Measurements from ENCODE around the gene DNTT.

The DNTT gene

DNA sequence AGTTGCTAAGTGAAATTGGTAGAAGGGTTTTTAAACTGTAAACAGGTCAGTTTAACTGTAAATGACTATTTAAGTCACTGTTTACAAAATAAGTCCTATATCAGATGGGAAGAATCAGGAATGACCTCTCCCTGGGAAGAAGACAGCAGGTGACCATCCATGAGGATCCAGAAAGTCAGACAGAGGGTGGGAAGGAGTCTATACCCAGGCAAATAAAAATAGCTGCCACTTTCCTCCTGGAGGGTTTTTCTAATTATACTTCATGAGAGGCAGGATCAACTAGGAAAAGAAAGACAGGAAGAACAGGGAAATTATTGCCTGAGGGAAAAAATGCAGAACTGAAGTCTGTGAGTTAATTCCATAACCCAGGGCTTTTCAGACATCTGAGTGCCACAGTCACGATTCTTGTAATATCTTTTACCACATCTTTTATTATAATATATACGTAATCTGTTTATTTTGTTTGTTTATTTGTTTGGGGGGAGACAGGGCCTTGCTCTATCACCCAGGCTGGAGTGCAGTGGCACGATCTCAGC is 7.0 kb downstream of the DNTT start:
- DNase-seq, result no peak

DNA sequence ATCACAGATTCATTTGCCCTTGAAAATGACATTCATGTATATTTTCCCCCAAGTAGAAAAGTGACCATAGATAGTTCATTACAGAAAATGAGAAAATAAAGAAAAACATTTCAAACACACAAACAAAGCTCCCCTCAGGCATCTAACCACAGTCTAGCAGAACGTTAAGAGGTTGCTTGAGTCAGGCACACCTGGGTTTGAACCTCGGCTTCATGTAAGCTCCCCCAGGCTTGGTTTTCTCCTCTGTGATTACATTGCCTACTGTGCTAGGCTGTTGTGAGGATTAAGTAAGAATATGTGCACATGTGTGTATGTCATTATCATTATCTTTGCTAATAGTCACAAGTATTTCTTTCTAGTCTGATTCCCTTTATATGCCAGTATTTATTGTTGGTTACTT is 9.1 kb downstream of the DNTT start:
- DNase-seq, result no peak

DNA sequence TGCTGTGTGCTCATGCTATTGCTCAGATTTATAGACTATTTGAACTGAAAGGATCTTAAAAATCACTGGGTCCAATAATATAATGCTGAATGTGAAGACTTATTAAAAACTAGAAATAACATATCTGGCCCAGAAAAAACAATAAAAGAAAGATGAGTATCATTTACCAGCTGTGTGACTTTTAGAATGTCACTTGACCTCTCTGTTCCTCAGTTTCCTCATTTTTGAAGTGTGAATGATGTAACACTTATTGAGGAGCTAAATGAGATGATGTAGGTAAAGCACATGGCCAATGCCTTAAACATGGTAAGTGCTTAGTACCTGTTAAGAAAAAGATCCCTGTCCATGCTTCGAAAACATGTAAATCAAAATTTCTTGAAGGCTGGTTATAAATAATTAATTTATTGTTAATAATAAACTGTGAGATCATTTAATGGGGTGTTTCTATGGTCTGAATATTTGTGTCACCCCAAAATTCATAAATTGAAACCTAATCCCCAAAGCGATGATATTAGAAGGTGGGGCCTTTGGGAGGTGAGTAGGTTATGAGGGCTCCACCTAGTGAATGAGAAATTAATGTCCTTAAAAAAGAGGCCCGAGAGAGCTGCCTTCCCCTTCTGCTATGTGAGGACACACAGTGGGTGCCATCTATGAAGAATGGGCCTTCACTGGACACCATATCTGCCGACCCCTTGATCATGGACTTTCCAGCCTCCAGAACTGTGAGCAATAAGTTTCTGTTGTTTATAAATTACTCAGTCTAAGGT is 13.0 kb downstream of the DNTT start:
- DNase-seq, result no peak

DNA sequence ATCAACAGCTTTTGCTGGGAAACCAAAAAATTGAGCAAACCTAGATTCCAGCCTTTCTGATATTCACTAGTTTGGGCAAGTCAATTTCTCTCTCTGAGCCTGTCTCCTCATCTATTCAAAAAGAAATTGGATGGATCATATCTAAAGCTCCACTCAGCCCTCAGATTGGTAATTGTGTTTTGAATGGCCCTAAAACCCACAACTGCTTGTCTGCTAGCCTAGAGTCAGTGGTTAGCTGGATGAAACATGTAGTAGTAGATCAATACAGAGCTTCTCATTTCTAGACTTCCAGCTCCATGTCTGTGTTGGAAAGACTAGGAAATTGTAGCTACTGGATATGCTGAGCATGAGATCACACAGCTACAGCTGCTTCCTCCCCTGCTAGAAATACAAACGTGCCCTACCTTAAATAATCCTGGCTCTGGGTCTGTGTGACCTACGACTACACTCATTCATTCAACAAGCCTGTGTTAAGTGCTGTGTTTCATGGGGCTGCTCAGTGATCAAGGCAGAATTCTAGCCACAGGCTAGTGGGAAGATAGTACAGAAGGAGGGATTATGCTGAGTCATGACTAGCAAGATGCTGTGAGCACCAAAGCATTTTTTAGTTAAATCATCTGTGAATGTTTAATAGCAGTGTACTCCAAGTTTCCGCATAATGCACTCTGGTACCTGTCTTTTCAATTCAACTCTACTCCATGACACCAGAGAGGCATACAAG is 15.7 kb downstream of the DNTT start:
- DNase-seq, result no peak

DNA sequence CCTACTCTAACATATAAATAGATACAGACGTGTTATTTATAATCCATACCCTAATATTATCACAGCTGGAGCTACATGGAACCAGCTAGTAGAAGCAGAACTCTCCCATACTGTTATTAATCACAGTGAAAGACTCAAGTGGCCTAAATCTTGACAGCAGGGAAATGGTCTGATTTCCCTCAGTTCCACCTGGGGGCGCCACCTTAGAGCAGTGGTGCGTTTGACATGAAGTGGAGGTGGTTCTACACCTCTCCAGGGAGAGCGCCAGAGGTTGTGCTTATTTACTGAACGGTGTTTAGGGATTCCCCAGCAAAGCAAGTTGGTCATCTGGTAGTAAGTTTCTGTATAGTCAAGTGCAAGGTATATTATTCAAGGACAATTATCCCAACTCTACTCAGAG is 17.6 kb downstream of the DNTT start:
- no peak for DNase-seq

DNA sequence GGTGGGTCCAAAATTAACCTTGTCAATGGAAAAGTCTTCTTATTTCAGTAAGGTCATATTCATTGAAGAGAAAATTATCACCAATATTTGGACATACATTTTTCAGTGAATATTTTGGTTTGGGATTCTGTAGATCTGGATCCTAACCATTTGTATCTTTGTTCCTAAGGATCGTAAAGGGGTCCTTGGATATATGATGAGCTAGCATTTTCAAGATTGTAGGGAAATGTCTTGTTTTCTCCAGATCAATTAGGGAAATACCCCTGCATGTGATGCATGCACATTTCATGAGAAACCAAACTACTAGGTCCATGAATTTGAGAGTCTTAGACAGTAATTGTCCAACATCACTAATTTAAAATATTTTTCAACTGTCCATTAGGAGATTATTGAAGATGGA is 18.0 kb downstream of the DNTT start:
- DNase-seq, result no peak

DNA sequence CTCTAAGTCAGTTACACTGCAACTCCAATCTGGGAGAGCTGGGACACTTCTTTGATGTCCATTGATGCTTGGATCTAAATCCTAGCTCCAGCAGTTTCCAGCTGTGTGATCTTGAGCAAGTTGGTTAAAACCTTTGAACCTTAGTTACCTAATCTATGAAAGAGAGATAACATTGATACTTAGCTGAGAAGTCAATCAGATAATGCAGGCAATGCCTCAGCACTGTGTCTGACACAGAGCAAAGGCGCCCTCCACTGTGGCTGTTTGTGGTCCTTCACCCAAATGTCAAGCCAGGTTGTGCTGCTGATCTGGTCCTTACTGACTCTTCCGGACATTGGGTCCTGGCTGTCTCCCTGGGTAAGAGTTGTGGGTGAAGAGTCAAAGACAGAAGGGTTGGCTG is 20.2 kb downstream of the DNTT start:
- no peak for DNase-seq

DNA sequence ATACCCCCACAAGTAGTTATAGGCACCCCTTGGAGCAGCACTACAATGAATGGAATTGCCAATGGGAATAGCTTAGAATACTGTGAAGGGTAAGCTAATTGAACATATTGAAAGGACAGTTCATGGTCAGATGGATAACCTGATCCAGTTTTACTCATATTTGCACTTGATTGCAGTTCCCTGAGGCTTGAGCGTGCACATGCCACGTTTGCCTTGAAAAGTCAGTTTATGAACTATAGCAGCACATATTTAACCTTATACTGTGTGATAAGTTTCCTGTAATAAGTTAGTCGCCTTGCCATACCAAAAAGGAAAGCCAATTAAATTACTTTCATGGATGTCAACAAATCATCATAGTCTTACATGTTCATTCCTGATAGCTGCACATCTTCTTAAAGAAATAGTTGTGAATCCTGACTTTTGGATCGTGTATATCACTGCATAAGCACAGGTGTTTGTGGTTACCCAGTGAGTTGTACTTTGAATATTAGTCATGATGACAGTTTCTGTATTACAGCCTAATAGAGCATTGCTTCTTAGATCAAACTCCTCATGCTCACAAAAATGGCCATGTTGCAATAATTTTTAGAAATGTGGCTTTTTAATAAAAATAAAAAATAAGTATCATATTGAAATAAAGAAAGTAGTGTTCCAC is 21.6 kb downstream of the DNTT start:
- no peak for DNase-seq

DNA sequence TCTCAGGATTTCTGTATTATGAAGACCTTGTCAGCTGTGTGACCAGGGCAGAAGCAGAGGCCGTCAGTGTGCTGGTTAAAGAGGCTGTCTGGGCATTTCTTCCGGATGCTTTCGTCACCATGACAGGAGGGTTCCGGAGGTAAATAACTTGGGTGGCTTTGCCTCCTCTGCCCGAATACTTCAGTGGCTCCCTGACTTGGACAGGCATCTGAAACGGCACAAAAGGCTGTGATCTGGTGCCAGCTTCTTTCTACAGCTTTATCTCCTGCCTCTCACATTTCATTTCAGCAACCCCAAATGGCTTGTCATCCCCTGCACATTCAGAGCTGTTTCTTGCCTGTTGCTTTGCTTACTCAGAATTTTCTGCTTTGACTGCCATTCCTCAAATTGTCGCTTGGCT is 23.2 kb downstream of the DNTT start:
- DNase-seq, result no peak

DNA sequence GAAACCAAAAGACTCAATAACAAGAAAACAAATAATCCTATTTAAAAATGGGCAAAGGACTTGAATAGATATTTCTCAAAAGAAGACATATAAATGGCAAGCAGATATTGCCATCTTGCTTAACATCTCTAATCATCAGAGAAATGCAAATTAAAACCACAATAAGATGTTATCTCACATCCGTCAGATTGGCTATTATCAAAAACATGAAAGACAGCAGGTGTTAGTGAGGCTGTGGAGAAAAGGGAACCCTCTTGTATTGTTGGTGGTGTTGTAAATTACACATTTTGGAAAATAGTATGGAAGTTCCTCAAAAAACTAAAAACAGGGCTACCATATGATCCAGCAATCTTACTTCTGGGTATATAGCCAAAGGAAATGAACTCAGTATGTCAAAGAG is 28.9 kb downstream of the DNTT start:
- DNase-seq, result peak; percentile 15

DNA sequence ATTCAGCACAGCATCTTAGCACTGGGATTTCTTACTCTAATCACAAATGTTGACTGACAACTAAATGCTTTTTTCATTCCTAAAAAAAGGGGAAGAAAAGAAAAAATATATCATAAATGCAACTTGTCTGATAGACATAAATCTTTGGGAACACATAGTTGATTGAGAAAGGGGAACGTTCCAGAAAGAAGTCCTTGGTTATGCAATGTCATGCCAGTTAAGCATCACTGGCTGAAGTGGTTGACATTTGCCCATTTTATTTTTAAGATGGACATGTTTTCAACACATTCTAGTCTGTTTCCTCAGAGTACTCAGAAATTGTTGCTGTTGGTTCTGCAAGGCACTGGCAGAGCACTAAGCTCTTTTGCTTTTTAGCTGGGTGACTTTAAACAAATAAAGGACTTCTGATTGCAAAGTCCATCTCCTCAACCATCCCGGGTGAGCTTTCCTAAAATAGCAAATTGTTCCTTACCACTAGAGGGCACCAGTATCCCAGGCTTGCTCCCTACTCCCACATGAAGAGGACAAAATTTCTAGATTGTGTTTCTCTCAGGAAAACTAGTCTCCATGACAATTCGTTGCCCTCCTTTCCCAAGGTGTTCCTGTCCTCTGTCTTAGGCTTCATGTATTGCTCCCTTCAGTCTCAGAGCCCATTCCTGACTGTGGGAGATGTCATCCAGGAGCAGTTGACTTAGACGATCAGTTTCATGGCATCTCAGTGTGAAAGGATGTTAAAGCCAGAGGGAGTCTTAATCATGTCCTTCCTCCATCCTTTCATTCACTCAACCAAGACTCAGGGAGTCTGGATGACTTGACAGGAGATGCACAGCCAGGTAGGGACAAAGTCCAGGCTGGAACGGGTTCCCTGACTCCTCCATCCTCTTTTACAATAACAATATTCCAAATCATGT is 30.6 kb downstream of the DNTT start:
- peak; percentile 13 for DNase-seq

DNA sequence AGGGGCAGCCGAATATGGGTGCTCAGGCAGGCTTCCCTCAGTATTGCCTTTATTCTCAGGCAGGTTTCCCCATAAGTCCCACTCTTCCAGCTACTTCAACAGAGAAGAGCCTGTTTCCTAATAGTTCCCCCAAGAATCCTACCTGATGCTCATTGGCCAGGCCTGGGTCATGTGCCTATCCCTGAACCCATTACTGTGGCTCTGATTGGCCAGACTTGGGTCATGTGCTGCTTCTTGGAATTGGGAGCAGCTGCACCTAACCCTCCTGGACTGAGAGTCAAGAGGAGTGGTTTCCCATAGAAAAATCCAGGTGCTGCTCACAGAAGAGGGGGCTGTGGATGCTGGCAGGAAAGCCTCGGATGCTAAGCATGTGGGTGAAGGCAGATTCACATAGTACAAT is 32.9 kb downstream of the DNTT start:
- no peak for DNase-seq

DNA sequence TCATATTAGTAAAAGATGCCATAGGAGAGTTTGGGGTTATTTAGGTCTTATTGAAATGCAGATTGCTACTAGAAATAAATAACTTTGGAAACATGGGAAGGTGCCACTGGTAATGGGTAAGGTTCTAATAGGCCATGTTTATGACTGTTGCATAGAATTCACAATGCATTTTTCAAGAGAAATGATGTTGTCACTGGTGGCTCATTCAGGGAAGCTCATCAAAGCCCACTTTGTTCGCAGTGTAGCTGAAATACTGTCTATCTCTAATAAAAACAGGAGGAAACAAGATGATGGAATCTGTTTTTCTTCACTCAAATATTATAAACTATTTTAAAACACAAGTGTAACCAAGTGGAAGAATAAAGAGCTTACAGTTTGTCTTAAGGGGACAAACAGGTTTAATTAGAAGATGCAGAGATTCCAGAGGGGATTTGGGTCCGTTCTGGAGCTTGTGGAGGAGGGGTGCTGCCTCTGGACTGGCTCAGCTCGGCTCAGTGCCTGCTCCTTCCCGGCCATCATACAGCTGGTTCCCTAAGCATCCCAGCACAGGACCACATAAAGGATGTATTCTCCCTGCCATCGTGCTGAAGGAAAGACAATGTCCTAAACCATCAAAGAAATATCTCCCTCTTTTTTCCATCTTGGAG is 34.2 kb downstream of the DNTT start:
- no peak for DNase-seq

DNA sequence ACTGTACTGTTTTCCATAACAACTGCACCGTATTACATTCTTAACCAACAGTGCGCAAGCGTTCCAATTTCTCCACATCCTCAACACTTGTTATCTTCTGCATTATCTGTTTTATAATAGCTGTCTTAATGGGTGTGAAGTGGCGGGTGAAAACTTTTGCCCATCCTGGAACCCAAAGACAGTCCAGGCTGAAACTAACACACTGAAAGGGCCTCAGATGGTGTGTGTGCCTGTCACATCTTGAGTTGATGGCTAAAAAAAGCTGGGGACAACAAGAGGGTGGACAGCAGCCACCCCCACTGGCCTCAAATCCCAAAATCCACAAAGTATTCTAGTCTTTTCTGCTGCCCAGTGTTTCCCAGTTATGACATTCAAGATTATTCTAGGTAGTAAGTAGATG is 35.1 kb downstream of the DNTT start:
- no peak for DNase-seq

DNA sequence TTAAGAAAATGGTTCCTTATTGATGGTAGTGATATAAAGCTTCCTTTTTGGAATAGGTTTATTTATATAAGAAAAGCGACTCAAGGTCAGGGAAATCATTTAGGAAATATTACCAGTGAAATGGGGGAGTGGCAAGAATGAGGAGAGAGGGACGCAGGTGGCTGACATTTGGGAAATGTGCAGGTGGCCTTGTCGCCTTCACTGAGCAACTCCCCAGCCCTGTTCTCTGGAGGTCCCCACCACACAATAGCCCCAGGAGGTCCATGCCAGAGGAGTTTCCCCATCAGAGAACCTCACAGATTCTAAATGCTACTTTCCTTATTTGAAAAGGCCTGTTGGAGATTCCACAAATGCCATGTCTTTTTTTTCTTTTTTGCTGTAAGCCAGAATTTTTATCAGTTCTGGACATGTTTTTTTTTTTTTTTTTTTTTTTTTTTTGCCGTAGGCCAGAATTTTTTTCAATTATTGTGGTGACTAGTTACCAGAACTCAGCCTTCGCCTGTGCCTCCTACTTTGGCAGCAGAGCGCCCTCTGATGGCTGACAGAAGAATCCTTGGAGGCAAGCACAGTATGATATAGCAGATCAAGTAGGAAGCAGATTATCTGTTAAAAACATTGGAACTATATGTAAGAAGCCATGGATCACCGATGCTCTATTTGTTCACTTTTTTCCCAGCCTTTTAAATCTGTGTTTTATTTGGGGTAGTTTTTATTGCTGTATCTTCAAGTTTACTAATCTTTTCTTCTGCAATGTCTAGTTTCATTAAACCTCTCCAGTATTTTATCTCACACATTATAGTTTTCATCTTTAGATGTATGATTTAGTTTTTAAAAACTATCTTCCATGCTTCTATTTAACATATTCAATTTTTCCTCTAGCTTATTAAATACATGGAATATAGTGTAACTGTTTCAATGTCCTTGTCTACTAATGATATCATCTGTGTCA is 36.0 kb downstream of the DNTT start:
- DNase-seq, result peak; percentile 59

DNA sequence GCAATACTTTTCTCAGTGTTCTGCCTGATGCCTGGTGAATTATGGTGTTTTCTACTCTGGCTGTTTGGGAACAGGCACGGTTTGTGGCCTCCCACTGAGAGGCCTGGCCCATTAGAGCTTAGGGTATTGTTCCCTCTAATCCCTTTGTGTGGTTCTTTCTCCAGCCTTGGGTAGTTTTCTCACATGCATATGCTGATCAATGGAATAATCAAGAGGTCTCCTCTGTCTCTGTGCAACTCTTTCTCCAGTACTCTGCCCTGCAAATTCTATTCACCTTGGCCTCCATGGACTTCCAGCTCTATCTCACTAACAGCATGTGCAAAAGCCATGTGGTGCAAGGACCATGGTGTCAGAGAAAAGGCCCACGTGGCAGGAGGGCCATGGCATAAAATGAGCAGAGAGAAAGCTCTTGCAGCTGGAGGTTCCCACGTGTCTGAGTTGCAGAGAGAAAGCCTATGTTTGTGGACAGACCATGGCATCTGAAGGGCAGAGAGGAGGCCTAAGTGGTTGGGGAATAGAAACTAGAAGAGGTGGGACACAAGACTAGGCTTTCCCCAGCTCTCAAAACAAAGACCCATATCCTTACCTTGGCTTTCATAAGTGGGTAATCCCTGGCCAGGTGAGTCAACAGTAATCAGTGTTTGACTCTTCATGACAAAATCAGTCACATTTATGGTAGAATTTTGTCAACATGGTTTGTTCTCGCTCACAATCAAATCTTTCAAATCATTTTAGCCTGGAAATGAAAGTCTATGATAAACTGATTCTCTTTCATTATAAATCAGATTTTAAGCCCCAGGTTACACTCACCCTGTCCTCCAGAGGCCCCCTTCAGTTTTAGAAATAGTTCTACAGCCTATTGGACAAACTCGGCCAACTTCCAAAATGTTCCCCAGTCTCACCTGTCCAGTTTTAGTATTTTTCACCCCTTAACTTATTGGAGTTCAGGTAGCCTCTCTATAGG is 37.3 kb downstream of the DNTT start:
- no peak for DNase-seq

DNA sequence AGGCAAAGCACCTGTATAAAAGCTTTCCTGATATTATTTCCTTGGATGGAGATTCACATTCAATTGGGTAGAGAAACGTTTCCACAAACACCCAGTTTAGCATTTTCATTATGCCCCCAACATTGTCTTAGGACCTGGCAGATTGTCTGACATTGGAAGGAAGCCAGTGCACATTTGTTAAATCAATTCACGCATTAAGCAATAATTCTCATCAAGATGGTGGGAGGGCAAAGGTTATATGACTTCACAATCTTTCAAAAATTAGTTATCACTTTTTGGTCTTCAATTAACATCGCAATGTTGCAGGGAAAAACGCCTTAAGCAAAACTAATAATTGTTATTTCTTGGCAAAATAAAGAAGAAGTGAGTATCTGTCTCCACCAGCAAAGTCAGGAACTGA is 38.2 kb downstream of the DNTT start:
- DNase-seq, result no peak

DNA sequence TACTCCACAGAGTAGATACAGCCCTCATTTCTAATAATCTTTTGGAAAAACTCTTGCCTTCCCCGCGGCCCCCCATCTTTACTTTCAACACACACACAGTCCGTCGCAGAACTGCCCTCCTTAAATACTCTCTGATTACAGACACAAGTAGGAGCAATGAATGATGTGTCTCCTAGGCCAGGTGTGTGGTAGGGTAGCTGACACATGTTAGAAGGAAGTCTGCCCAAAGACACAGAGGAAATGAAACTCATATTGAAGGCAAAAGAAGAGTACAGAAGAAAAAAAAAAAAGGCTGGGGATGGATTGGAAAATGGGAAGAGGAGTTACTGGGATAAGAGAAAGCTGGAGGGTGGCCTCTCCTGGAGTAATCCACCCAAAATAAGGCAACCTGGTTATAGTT is 39.9 kb downstream of the DNTT start:
- DNase-seq, result no peak

DNA sequence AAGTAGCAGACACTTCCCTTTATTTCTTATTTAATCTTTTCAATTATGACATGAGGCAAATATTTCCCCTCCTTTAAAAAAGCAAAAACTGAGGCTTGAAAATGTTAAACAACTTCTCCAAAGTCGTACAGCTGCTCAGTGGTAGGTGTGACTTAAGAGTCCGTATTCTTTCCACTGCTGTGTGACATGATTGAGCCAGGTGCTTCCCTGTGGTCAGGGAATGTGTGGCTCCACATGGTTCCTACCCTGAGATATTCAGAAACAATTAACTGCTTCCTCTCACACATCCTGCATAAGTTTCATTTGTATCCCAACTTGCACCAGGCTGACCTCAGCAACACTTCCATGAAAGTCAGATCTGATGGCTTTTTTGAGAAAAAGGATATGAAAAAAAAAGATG is 41.0 kb downstream of the DNTT start:
- DNase-seq, result no peak

DNA sequence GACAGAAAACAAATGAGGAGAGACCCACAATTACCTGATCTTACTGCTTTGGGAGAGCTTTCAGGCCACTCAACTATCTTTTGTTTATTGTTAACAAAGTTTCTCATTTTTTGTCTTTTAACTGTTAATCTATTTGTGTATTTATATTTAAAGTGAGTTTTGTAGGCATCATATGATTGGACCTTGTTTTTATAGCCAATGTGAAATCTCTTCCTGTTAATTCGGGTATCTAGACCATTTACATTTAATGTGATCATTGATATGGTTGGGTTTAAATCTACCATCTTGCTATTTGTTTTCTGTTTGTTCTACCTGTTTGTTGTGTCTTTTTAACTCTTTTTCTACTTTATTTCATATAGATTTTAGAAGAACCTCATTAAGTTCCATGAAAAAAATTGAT is 42.1 kb downstream of the DNTT start:
- DNase-seq, result no peak
